Mucosa of rectum (tissue), 2 donors: ENCODE measurements around the gene BACE2.

Experiments used
- H3K27ac ChIP-seq, 2 donors: one replicate each; pipeline ENCODE4 v1.7.0; 2013; ENCODE audit warnings: inconsistent platforms in 2 of 2, low read depth in 2 of 2, low read length in 2 of 2
- H3K27me3 ChIP-seq, 2 donors: one replicate each; pipeline ENCODE4 v1.7.0; 2013; ENCODE audit warnings: low read length in 2 of 2; ENCODE audit not compliant: control insufficient read depth in 2 of 2, insufficient read depth in 2 of 2
- H3K36me3 ChIP-seq, 2 donors: one replicate each; pipeline ENCODE4 v1.7.0; 2013; ENCODE audit warnings: low read length in 2 of 2; ENCODE audit not compliant: control insufficient read depth in 2 of 2, insufficient read depth in 2 of 2
- H3K4me1 ChIP-seq, 2 donors: one replicate each; pipeline ENCODE4 v1.7.0; 2013; ENCODE audit warnings: low read length in 2 of 2, mild to moderate bottlenecking in 1 of 2; ENCODE audit not compliant: control insufficient read depth in 2 of 2, insufficient read depth in 2 of 2
- H3K4me3 ChIP-seq, 2 donors: one replicate each; pipeline ENCODE4 v1.7.0; 2013; ENCODE audit warnings: low read length in 2 of 2
- H3K9ac ChIP-seq, 2 donors: one replicate each; pipeline ENCODE4 v1.7.0; 2013; ENCODE audit warnings: low read length in 2 of 2, low read depth in 1 of 2, mild to moderate bottlenecking in 1 of 2
- H3K9me3 ChIP-seq, 2 donors: one replicate each; pipeline ENCODE4 v1.7.0; 2013; ENCODE audit warnings: low read length in 2 of 2; ENCODE audit not compliant: control insufficient read depth in 2 of 2
- donor health status: healthy.
- donor health status: Normal muscosa, but diverticular disease.

BACE2 gene

DNA sequence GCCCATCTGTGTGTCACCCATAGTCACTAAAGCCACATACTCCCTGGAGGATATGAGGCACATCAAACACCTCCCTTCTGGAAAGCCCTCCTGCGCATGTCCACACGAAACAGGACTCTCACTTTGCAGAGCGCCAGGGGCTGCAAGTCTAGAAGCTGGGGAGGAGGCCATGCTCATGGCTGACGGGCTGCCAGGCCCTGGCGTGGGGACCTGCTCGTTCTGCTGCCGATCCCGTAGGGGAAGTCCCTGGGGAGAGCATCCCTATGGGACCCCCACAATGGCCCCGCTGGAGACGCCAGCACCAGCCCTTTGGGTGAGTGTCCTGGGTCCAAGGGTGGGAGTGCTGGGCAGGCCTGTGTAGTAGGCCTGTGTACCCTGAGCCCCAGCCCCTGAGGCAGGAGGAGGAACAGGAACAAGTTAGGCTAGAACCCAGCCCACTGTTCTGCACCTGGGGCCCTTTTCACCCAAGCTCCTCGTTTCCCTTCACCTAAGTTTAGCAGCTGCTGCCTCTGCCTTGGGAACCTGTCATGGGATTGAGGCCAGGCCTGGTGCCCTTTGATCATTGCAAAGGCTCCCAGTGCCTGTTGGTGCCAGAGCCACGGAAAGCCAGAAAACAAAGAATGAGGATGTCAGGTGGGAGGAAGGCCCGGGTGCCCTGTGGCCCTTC lies 158.6 kb downstream of the BACE2 start:
- no peaks in the 10 kb centered on the region for H3K9me3 ChIP-seq
- H3K9ac ChIP-seq, result no peak overlapping the region
- H3K4me3 ChIP-seq, result no peak overlapping the region
- H3K36me3 ChIP-seq, result no peaks in the 10 kb centered on the region
- H3K27me3 ChIP-seq, result peaks cover 0 to 12% of the 10 kb centered on the region in 2 donors
- H3K27ac ChIP-seq, result no peak overlapping the region
- H3K4me1 ChIP-seq, result no peaks in the 10 kb centered on the region

DNA sequence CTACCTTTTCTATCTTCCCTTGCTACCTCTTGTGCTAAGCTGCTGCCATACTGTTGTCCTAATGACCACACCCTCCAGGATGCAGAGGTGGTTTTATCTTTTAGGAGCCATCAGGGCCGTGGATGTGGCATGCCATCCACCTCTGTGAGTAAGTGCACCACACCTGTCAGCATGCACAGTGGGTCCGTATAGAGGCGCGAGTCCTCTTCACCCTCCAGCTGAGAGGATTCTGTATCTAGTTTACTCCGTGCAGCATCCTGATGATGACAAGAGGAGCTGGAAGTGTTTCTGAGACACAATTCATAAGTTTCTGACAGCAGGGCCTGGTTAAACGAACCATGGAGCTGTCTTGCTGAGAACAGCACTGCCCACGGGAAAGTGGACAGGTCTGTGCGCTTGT lies 159.8 kb downstream of the BACE2 start:
- H3K4me3 ChIP-seq, result no peak overlapping the region
- no peaks in the 10 kb centered on the region for H3K36me3 ChIP-seq
- no peaks in the 10 kb centered on the region for H3K4me1 ChIP-seq
- peaks cover 0 to 8% of the 10 kb centered on the region in 2 donors for H3K27me3 ChIP-seq
- H3K9ac ChIP-seq, result no peak overlapping the region
- no peak overlapping the region for H3K27ac ChIP-seq
- H3K9me3 ChIP-seq, result no peaks in the 10 kb centered on the region

DNA sequence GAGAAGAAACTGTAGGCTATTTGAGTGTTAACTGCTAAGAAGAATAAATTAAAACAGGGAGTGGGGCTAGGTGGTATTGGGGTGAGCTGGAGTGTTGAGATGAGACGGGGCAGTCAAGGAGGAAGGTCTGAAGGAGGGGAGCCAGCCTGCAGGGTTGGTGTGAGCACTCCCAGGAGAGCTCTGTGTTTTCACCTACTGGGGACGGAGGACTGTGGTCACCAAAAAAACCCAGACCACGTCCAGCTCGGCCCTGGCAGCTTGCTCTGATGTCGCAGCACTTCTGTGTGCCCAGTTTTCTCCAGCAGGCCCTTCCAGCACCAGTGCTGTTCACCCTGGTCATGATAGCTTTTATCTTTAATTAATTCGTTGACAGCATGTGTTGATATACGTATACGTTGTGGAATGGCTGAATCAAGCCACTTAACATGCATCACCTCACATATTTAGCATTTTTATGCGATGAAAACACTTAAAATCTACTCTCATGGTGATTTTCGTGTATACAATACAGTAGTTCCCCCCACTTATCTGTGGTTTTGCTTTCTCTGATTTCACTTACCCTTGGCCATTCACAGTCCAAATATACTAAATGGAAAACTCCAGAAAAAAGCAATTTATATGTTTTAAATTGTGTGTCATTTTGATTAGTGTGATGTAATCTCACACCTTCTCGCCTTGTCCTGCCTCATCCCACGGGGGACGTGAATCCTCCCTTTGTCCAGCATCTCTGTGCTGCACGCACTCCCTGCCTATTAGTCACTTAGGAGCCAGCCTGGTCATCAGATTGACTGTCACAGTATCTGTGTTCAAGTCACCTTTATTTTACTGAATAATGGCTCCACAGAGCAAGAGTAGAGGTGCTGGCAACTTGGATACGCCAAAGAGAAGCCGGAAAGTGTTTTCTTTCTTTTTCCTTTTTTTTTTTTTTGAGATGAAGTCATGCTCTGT lies 161.0 kb downstream of the BACE2 start:
- Histone ChIP-seq H3K9ac (no peak overlapping the region), H3K4me3 (no peak overlapping the region), H3K4me1 (no peaks in the 10 kb centered on the region), H3K27me3 (no peaks in the 10 kb centered on the region), H3K27ac (no peak overlapping the region), H3K9me3 (no peaks in the 10 kb centered on the region), H3K36me3 (no peaks in the 10 kb centered on the region)
